GM23338 (cell line): ENCODE data around the gene TRPC4AP. TPM values are rescaled to one million over a fixed set of nuclear protein-coding genes. Genes with fewer than 3 reads are reported as not detected.
A peak's percentile ranks its signal among the peaks of the same experiment; 100 is the strongest.

ENCODE experiments used
- ATAC-seq: fragments of 200-7000 bp; cut with Tn5 transposase; 3 replicates; pipeline ENCODE4 v1.9.1; 2020
- DNase-seq: peaks from one replicate; pipeline ENCODE4 v3.0.0-alpha.2; 2015; ENCODE audit warnings: low spot score
- H2AFZ ChIP-seq: fragments of 200-600 bp; sonication (generic); 2 replicates; pipeline ENCODE4 v1.8.0; 2016; ENCODE audit warnings: antibody characterized with exemption, mild to moderate bottlenecking, moderate library complexity
- H3F3A ChIP-seq: fragments of 200-600 bp; sonication (generic); replicated peaks from 2 replicates; pipeline ENCODE4 v1.8.0; 2017; ENCODE audit warnings: antibody characterized with exemption, mixed run types, low read depth
- H3K27ac ChIP-seq: fragments of 200-600 bp; sonication (generic); 2 replicates; pipeline ENCODE4 v1.6.1; 2016; ENCODE audit warnings: low read depth
- H3K27me3 ChIP-seq: fragments of 200-600 bp; sonication (generic); 2 replicates; pipeline ENCODE4 v1.8.0; 2016; ENCODE audit warnings: mild to moderate bottlenecking, mixed run types, moderate library complexity; ENCODE audit not compliant: insufficient read depth
- H3K36me3 ChIP-seq: fragments of 200-600 bp; sonication (generic); 2 replicates; pipeline ENCODE4 v1.8.0; 2016; ENCODE audit warnings: mild to moderate bottlenecking; ENCODE audit not compliant: insufficient read depth
- H3K4me1 ChIP-seq: fragments of 200-600 bp; sonication (generic); 2 replicates; pipeline ENCODE4 v1.8.0; 2016; ENCODE audit warnings: mild to moderate bottlenecking, moderate library complexity; ENCODE audit not compliant: insufficient read depth
- H3K4me2 ChIP-seq: fragments of 200-600 bp; sonication (generic); 2 replicates; pipeline ENCODE4 v1.7.1; 2017; ENCODE audit warnings: mixed run types
- H3K4me3 ChIP-seq: fragments of 200-600 bp; sonication (generic); 2 replicates; pipeline ENCODE4 v1.6.1; 2016; ENCODE audit warnings: mixed run types
- H3K79me2 ChIP-seq: fragments of 200-600 bp; sonication (generic); replicated peaks from 2 replicates; pipeline ENCODE4 v1.8.0; 2017; ENCODE audit warnings: mild to moderate bottlenecking; ENCODE audit not compliant: insufficient read depth
- H3K9me2 ChIP-seq: fragments of 200-600 bp; sonication (generic); 2 replicates; pipeline ENCODE4 v1.8.0; 2017; ENCODE audit not compliant: insufficient read depth
- H4K20me1 ChIP-seq: fragments of 200-600 bp; sonication (generic); replicated peaks from 2 replicates; pipeline ENCODE4 v1.8.0; 2017; ENCODE audit warnings: mild to moderate bottlenecking; ENCODE audit not compliant: insufficient read depth
- H3K27ac Mint-ChIP-seq: 2 replicates; pipeline ENCODE4 v1.8.0; 2020; ENCODE audit warnings: inconsistent platforms, mild to moderate bottlenecking, moderate library complexity, mixed read lengths
- H3K27me3 Mint-ChIP-seq: 3 replicates; pipeline ENCODE4 v1.8.0; 2022; ENCODE audit warnings: low read depth, mild to moderate bottlenecking, moderate library complexity, mixed read lengths, inconsistent platforms; ENCODE audit not compliant: insufficient read depth, poor library complexity
- H3K36me3 Mint-ChIP-seq: 3 replicates; pipeline ENCODE4 v1.8.0; 2021; ENCODE audit warnings: low read depth, mild to moderate bottlenecking, inconsistent platforms, moderate library complexity, mixed read lengths
- H3K4me1 Mint-ChIP-seq: 3 replicates; pipeline ENCODE4 v1.8.0; 2020; ENCODE audit warnings: mild to moderate bottlenecking, inconsistent platforms, mixed read lengths
- H3K4me3 Mint-ChIP-seq: 3 replicates; pipeline ENCODE4 v1.8.0; 2021; ENCODE audit warnings: moderate library complexity, mild to moderate bottlenecking, inconsistent platforms, mixed read lengths
- H3K9me3 Mint-ChIP-seq: 3 replicates; pipeline ENCODE4 v1.8.0; 2020; ENCODE audit warnings: moderate library complexity, mild to moderate bottlenecking, inconsistent platforms, mixed read lengths
- CREB1 ChIP-seq: fragments of 250-450 bp; sonication (Bioruptor Pico); IDR thresholded peaks from 2 replicates; pipeline ENCODE4 v1.5.0; 2020; ENCODE audit warnings: low read depth, mild to moderate bottlenecking, moderate library complexity
- ETS1 ChIP-seq: IDR thresholded peaks from 2 replicates; pipeline ENCODE4 v1.6.1; 2016; ENCODE audit warnings: antibody characterized with exemption
- EZH2 ChIP-seq: fragments of 200-600 bp; sonication (generic); IDR thresholded peaks from one replicate; pipeline ENCODE4 v1.8.0; 2017; ENCODE audit warnings: antibody characterized with exemption, mild to moderate bottlenecking, low read depth; ENCODE audit not compliant: unreplicated experiment
- JUNB ChIP-seq: IDR thresholded peaks from one replicate; pipeline ENCODE4 v1.6.1; 2016; ENCODE audit warnings: antibody characterized with exemption; ENCODE audit not compliant: unreplicated experiment
- ZNF462 ChIP-seq: fragments of 250-450 bp; sonication (Bioruptor Pico); IDR thresholded peaks from 2 replicates; pipeline ENCODE4 v1.5.0; 2020; ENCODE audit warnings: mild to moderate bottlenecking, moderate library complexity
- polyA plus RNA-seq: library from polyadenylated mRNA; unstranded; fragments of >200 nt; fragmentation: Nextera tagmentation; extraction: Ambion mirVana; gene quantifications from 2 replicates; pipeline ENCODE4 v1.2.1, GENCODE V29; 2016
- total RNA-seq: library from RNA; depleted of rRNA; stranded (reverse); fragments of >200 nt; shearing (Covaris generic); gene quantifications from 2 replicates; pipeline ENCODE4 v1.2.3, GENCODE V29; 2014

Gene TRPC4AP
- total and polyA plus RNA-seq, 2 experiments from 2014 or later = 48.8 to 89.5 TPM

GRCh38 chr20:35117196-35117595 is 24.6 kb upstream of the TRPC4AP start:
- no peak overlapping the region for H3K27ac ChIP-seq
- no peak for ATAC-seq
- no peaks in the 10 kb centered on the region for H4K20me1 ChIP-seq
- Mint-ChIP-seq H3K36me3 (peaks cover 20% of the 10 kb centered on the region; the same call in 2 of the 3 replicates), H3K9me3 (no peaks in the 10 kb centered on the region), H3K27me3 (peaks cover 2% of the 10 kb centered on the region), H3K4me3 (no peak overlapping the region), H3K4me1 (no peaks in the 10 kb centered on the region), H3K27ac (no peak overlapping the region)
- H3K79me2 ChIP-seq = no peaks in the 10 kb centered on the region
- no peak overlapping the region for H3K4me2 ChIP-seq
- H3F3A ChIP-seq = no peaks in the 10 kb centered on the region
- peaks cover 9% of the 10 kb centered on the region for H3K36me3 ChIP-seq
- H3K4me3 ChIP-seq = no peak overlapping the region
- no peaks in the 10 kb centered on the region for H3K27me3 ChIP-seq
- no peaks in the 10 kb centered on the region for H3K9me2 ChIP-seq
- no peaks in the 10 kb centered on the region for H3K4me1 ChIP-seq
- TF ChIP-seq ZNF462 = no peak
- no peak for TF ChIP-seq ETS1
- no peak for TF ChIP-seq JUNB
- TF ChIP-seq EZH2 = no peak
- no peak for TF ChIP-seq CREB1 (CRISPR knock-in tag)
- no peak overlapping the region for H2AFZ ChIP-seq
- no peak for DNase-seq

GRCh38 chr20:35116258-35116657 is 23.7 kb upstream of the TRPC4AP start:
- H2AFZ ChIP-seq = no peak overlapping the region
- Mint-ChIP-seq H3K4me1 (no peaks in the 10 kb centered on the region), H3K27me3 (peaks cover 2% of the 10 kb centered on the region), H3K36me3 (peaks cover 17% of the 10 kb centered on the region; the same call in 2 of the 3 replicates), H3K9me3 (no peaks in the 10 kb centered on the region), H3K4me3 (no peak overlapping the region), H3K27ac (peak overlapping the region; percentile 56)
- no peaks in the 10 kb centered on the region for H3K27me3 ChIP-seq
- H3F3A ChIP-seq = no peaks in the 10 kb centered on the region
- no peak for DNase-seq
- ATAC-seq = no peak
- peak overlapping the region; percentile 50; the same call in 1 of the 2 replicates for H3K27ac ChIP-seq
- no peaks in the 10 kb centered on the region for H3K4me1 ChIP-seq
- no peak overlapping the region for H3K4me3 ChIP-seq
- H3K9me2 ChIP-seq = no peaks in the 10 kb centered on the region
- H3K79me2 ChIP-seq = no peaks in the 10 kb centered on the region
- H3K4me2 ChIP-seq = no peak overlapping the region
- no peaks in the 10 kb centered on the region for H4K20me1 ChIP-seq
- H3K36me3 ChIP-seq = peaks cover 4% of the 10 kb centered on the region
- TF ChIP-seq CREB1 (CRISPR knock-in tag) (no peak), ETS1 (no peak)
